Endothelial cell of umbilical vein (primary cell): ENCODE results near the gene SNX9. TPM values are rescaled to one million over a fixed set of nuclear protein-coding genes. Genes with fewer than 3 reads are reported as not detected.

Experiments used
- BruUV-seq: library from RNA; stranded (reverse); fragments of 400-500 nt; replicated peaks from 2 replicates; lab custom pipeline; 2021; lab: Mats Ljungman, UMichigan
- CTCF ChIA-PET: fragments of 300-600, 350-600 bp; sonication (Branson Sonifier 250); formaldehyde crosslinking; loops from one replicate; lab custom pipeline; 2021; ENCODE audit warnings: antibody characterized with exemption, inconsistent platforms; lab: Charles Lee
- POLR2A ChIA-PET: fragments of 300-600, 350-600 bp; sonication (Branson Sonifier 250); formaldehyde crosslinking; loops from one replicate; lab custom pipeline; 2021; ENCODE audit warnings: antibody characterized with exemption, inconsistent platforms; lab: Charles Lee
- DNase-seq: peaks from one replicate; pipeline ENCODE4 v3.0.0-alpha.2; 2011; ENCODE audit warnings: low read depth, low spot score
- FAIRE-seq: peaks from 2 replicates; lab custom pipeline; 2011; peaks lifted over from hg19 to GRCh38; lab: Jason Lieb, UNC
- H2AFZ ChIP-seq: 2 replicates; pipeline ENCODE4 v1.6.0; 2012; ENCODE audit warnings: low read depth, low read length, control low read depth, inconsistent platforms
- H3K27ac ChIP-seq: 2 replicates; pipeline ENCODE4 v1.5.1; 2011; ENCODE audit warnings: low read depth, mild to moderate bottlenecking, control low read depth, low read length, moderate library complexity; ENCODE audit not compliant: insufficient read depth
- H3K27me3 ChIP-seq, 2 experiments: 2 replicates each; pipeline versions ENCODE4 v1.6.0 to v1.6.1; 2011; ENCODE audit warnings: low read length in 2 of 2, mixed read lengths in 1 of 2; ENCODE audit not compliant: control insufficient read depth in 2 of 2, insufficient read depth in 2 of 2
- H3K36me3 ChIP-seq, 2 experiments: 2 replicates in 1 of 2; 3 replicates in 1 of 2; pipeline ENCODE4 v1.5.1; 2011; ENCODE audit warnings: low read length in 2 of 2, mild to moderate bottlenecking in 1 of 2, moderate library complexity in 1 of 2; ENCODE audit not compliant: control insufficient read depth in 2 of 2, insufficient read depth in 2 of 2; ENCODE audit errors: extremely low read depth in 1 of 2
- H3K4me1 ChIP-seq: 3 replicates; pipeline ENCODE4 v1.5.1; 2011; ENCODE audit warnings: mild to moderate bottlenecking, low read length; ENCODE audit not compliant: control insufficient read depth, insufficient read depth; ENCODE audit errors: extremely low read depth
- H3K4me2 ChIP-seq: 2 replicates; pipeline ENCODE4 v1.6.1; 2011; ENCODE audit warnings: low read length, control low read depth, mixed read lengths; ENCODE audit not compliant: insufficient read depth
- H3K4me3 ChIP-seq, 3 experiments: fragments of 200-600 bp in 1 of 3; sonication (generic), shearing (Covaris generic) in 1 of 3; replicated peaks in 1 of 3; 2 replicates each; pipeline ENCODE4 v1.5.1; 2011 to 2016; ENCODE audit warnings: control low read depth in 3 of 3, low read length in 3 of 3, mild to moderate bottlenecking in 2 of 3, inconsistent platforms in 1 of 3, low read depth in 1 of 3, moderate library complexity in 1 of 3; ENCODE audit not compliant: insufficient read depth in 1 of 3
- H3K79me2 ChIP-seq: 2 replicates; pipeline ENCODE4 v1.6.0; 2012; ENCODE audit warnings: low read length, inconsistent platforms; ENCODE audit not compliant: control insufficient read depth, insufficient read depth
- H3K9ac ChIP-seq: replicated peaks from 2 replicates; pipeline ENCODE3; 2011; ENCODE audit warnings: low read length, control low read depth; ENCODE audit not compliant: insufficient read depth; ENCODE audit errors: extremely low read depth
- H3K9me1 ChIP-seq: replicated peaks from 3 replicates; pipeline ENCODE4 v1.6.0; 2011; ENCODE audit warnings: mild to moderate bottlenecking, low read length; ENCODE audit not compliant: control insufficient read depth, insufficient read depth; ENCODE audit errors: extremely low read depth
- H3K9me3 ChIP-seq: replicated peaks from 2 replicates; pipeline ENCODE4 v1.5.1; 2012; ENCODE audit warnings: low read length, inconsistent platforms; ENCODE audit not compliant: control insufficient read depth, insufficient read depth
- H4K20me1 ChIP-seq: replicated peaks from 2 replicates; pipeline ENCODE3; 2011; ENCODE audit warnings: mild to moderate bottlenecking, low read length; ENCODE audit not compliant: control insufficient read depth, insufficient read depth; ENCODE audit errors: extremely low read depth
- EZH2 ChIP-seq: IDR thresholded peaks from 2 replicates; pipeline ENCODE4 v1.6.1; 2012; ENCODE audit warnings: borderline replicate concordance, low read depth, mild to moderate bottlenecking, moderate library complexity, low read length, inconsistent platforms; ENCODE audit not compliant: severe bottlenecking
- FOS ChIP-seq: IDR thresholded peaks from 2 replicates; pipeline ENCODE4 v1.6.1; 2011; ENCODE audit warnings: mild to moderate bottlenecking, low read length, moderate library complexity, borderline replicate concordance; ENCODE audit not compliant: insufficient read depth
- GATA2 ChIP-seq: IDR thresholded peaks from 2 replicates; pipeline ENCODE4 v1.7.0; 2011; ENCODE audit warnings: low read depth, mild to moderate bottlenecking, moderate library complexity, mixed read lengths, low read length; ENCODE audit not compliant: insufficient read length, insufficient read depth
- JUN ChIP-seq: IDR thresholded peaks from 2 replicates; pipeline ENCODE4 v1.6.1; 2011; ENCODE audit warnings: borderline replicate concordance, low read depth; ENCODE audit not compliant: insufficient read length, insufficient read depth
- MYC ChIP-seq: IDR thresholded peaks from one replicate; pipeline ENCODE4 v1.6.1; 2011; ENCODE audit warnings: mild to moderate bottlenecking, low read depth, low read length
- POLR2A ChIP-seq: IDR thresholded peaks from 2 replicates; pipeline ENCODE4 v1.6.1; 2012; ENCODE audit warnings: low read depth, mild to moderate bottlenecking, control low read depth, low read length
- POLR2AphosphoS5 ChIP-seq: IDR thresholded peaks from 2 replicates; pipeline ENCODE4 v1.6.1; 2012; ENCODE audit warnings: low read depth, mild to moderate bottlenecking, control low read depth, low read length, moderate library complexity; ENCODE audit not compliant: insufficient read depth
- dilution Hi-C: fragments of 300-500 bp; cut with MboI; formaldehyde crosslinking; loops from one replicate; pipeline ENCODE4 v1.15.0; 2019; ENCODE audit warnings: low sequenced_read_pairs; ENCODE audit not compliant: extremely low pct_ligation_motif_present
- intact Hi-C: fragments of 100-400 bp; cut with micrococcal nuclease; formaldehyde crosslinking; loops from one replicate; pipeline ENCODE4 v1.10.0; 2022
- polyA plus RNA-seq, 4 experiments: library from polyadenylated mRNA; depleted of rRNA in 3 of 4; stranded (reverse) in 3 of 4; unstranded in 1 of 4; fragments of >200 nt; gene quantifications; 2 replicates each; pipeline versions ENCODE4 v1.2.1 to v1.2.3, GENCODE V29; 2011 to 2012; ENCODE audit warnings: missing spikeins in 1 of 4
- total RNA-seq: library from RNA; stranded (reverse); gene quantifications from 2 replicates; pipeline ENCODE4 v1.2.3, GENCODE V29; 2021
- TF ChIP-seq, protein P1 (sequence below): IDR thresholded peaks from 2 replicates; pipeline ENCODE4 v1.6.1; 2011; ENCODE audit not compliant: insufficient read depth, insufficient read length
- TF ChIP-seq, protein P2 (sequence below), 2 donors: IDR thresholded peaks; 1 replicate in 1 of 2; 2 replicates in 1 of 2; pipeline ENCODE4 v1.5.1; 2011; ENCODE audit warnings: low read length in 2 of 2, mild to moderate bottlenecking in 2 of 2, moderate library complexity in 2 of 2, control low read depth in 1 of 2, inconsistent platforms in 1 of 2, low read depth in 1 of 2; ENCODE audit not compliant: insufficient read depth in 1 of 2; ENCODE audit errors: extremely low read depth in 1 of 2

The SNX9 gene
- total and polyA plus RNA-seq, 2 donors (not counting 3 experiments of a cell fraction or from before 2014, with no cell fraction given): 27.5 to 54.5 TPM

DNA sequence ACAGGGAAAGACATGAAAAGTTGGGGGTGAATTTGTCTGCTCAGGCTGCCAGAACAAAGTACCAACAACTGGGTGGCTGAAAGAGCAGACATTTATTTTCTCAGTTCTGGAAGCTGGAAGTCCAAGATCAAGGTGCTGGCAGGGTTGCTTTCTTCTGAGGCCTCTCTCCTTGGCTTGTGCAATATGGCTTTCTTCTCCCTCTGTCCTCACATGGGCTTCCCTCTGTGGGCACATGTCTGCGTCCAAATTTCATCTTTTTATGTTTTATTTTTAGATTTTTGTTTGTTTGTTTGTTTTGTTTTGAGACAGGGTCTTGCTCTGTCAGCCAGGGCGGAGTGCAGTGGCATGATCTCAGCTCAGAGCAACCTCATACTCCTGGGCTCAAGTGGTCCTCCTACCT, 152.4 kb downstream of the SNX9 start:
- no peak for TF ChIP-seq FOS
- TF ChIP-seq, protein P1, sequence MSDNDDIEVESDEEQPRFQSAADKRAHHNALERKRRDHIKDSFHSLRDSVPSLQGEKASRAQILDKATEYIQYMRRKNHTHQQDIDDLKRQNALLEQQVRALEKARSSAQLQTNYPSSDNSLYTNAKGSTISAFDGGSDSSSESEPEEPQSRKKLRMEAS: no peak

DNA sequence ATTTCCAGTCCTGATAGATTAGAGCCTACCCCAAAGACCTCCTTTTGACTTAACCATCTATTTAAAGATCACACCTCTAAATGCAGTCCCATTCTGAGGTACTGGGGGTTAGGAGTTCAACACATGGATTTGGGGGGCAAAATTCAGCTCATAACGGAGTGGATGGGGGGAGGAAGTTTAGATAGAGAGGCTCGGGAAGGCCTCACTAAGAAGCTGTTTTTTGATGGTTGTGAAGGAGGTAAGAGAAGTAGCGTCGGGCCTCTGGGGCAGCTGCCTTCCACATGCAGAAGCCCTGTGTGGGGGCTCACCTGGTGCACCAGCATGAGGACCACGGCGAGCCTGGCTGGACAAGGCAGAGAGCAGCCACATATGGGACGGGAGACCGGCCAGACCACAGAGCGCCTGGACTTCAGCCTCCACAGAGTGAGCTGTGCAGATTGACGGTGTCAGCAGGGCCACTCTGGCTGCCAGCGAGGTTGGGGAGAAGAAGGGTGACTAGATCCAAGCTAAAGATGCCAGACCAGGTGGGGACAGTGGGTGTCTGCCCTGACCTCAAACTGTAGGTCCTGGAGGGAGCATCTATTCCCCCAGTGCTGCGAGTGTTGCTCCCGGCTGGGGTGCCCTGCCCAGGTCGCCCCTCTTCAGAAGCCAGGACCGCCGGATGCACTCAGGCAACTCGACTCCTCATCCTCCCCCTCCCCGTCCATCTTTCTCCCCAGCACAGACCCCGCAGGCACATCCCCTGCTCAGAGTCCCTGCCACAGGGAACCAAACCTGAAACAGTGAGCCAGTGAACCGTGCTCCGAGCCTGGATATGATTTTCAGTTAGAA, 153.5 kb downstream of the SNX9 start:
- POLR2A ChIA-PET: no interaction called here
- H3K27ac ChIP-seq: no peak overlapping the region
- H3K27me3 ChIP-seq: no peaks in the 10 kb centered on the region
- dilution Hi-C loops: no loop called here
- DNase-seq (no peak), FAIRE-seq (no peak)
- no peaks in the 10 kb centered on the region for H3K9me3 ChIP-seq
- H3K9ac ChIP-seq: no peak overlapping the region
- intact Hi-C loops: no loop called here
- H3K4me1 ChIP-seq: no peaks in the 10 kb centered on the region
- no TSS peak for BruUV-seq
- H3K4me2 ChIP-seq: no peak overlapping the region
- H3K4me3 ChIP-seq: no peak overlapping the region
- H2AFZ ChIP-seq: no peak overlapping the region
- no peaks in the 10 kb centered on the region for H3K36me3 ChIP-seq
- H4K20me1 ChIP-seq: no peaks in the 10 kb centered on the region
- H3K79me2 ChIP-seq: no peaks in the 10 kb centered on the region
- CTCF ChIA-PET: interaction anchor here (0.7 to 2.3 kb wide), 3 partner anchors 45 to 96 kb away, joined by 3 to 8 read pairs (median 3); no protein-coding TSS in a partner anchor
- TF ChIP-seq POLR2AphosphoS5 (no peak), MYC (no peak), EZH2 (no peak), GATA2 (no peak), JUN (no peak), FOS (no peak), POLR2A (no peak)
- TF ChIP-seq, protein P2, sequence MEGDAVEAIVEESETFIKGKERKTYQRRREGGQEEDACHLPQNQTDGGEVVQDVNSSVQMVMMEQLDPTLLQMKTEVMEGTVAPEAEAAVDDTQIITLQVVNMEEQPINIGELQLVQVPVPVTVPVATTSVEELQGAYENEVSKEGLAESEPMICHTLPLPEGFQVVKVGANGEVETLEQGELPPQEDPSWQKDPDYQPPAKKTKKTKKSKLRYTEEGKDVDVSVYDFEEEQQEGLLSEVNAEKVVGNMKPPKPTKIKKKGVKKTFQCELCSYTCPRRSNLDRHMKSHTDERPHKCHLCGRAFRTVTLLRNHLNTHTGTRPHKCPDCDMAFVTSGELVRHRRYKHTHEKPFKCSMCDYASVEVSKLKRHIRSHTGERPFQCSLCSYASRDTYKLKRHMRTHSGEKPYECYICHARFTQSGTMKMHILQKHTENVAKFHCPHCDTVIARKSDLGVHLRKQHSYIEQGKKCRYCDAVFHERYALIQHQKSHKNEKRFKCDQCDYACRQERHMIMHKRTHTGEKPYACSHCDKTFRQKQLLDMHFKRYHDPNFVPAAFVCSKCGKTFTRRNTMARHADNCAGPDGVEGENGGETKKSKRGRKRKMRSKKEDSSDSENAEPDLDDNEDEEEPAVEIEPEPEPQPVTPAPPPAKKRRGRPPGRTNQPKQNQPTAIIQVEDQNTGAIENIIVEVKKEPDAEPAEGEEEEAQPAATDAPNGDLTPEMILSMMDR (IDR thresholded peaks at IDR 0.05; ENCODE audit: extremely low read depth in 1 of 2, insufficient read depth in 1 of 2, low read depth in 1 of 2, low read length in 2 of 2): no peak
- TF ChIP-seq, protein P1: no peak
- H3K9me1 ChIP-seq: no peaks in the 10 kb centered on the region

More for the DNA sequence above, 152.4 kb downstream of the SNX9 start:
- Histone ChIP-seq H3K4me2 (no peak overlapping the region), H3K4me1 (no peaks in the 10 kb centered on the region), H3K27ac (no peak overlapping the region), H3K79me2 (no peaks in the 10 kb centered on the region), H4K20me1 (no peaks in the 10 kb centered on the region), H3K27me3 (no peaks in the 10 kb centered on the region), H3K9ac (no peak overlapping the region), H3K4me3 (no peak overlapping the region), H3K36me3 (no peaks in the 10 kb centered on the region), H2AFZ (no peak overlapping the region), H3K9me3 (no peaks in the 10 kb centered on the region), H3K9me1 (no peaks in the 10 kb centered on the region)
- ChIA-PET CTCF (interaction anchor here (0.7 kb wide), 1 partner anchor 98 kb away, joined by 3 read pairs; no protein-coding TSS in a partner anchor), POLR2A (no interaction called here)
- BruUV-seq: no TSS peak
- intact Hi-C loops (no loop called here), dilution Hi-C loops (no loop called here)
- DNase-seq: no peak
- no peak for FAIRE-seq
